ENCODE results near the gene KATNAL1.

Gene KATNAL1

GRCh38 chr13:30294004-30294403 is 13.3 kb downstream of the KATNAL1 start:
- no peak overlapping the region for H3K27ac ChIP-seq (ENCODE audit: low read length)
- H3K4me2 ChIP-seq (ENCODE audit: low read depth, low read length): no peak overlapping the region

GRCh38 chr13:30292325-30292724 is 15.0 kb downstream of the KATNAL1 start:
- H3K9ac ChIP-seq (ENCODE audit: low read length): no peak overlapping the region
- H3K9me3 ChIP-seq (replicated peaks; ENCODE audit: insufficient read depth, low read length): no peaks in the 10 kb centered on the region
- no peaks in the 10 kb centered on the region for H3K79me2 ChIP-seq (ENCODE audit: low read length)
- no peak overlapping the region for H3K4me2 ChIP-seq (ENCODE audit: low read depth, low read length)
- H3K4me3 ChIP-seq (ENCODE audit: low read length): no peak overlapping the region
- DNase-seq: no peak
- TF ChIP-seq CTCF (IDR thresholded peaks at IDR 0.05; ENCODE audit: low read length) (no peak), EZH2 (optimal IDR thresholded peaks at IDR 0.05; ENCODE audit: low read depth, low read length) (no peak), EZH2phosphoT487 (IDR thresholded peaks at IDR 0.05; ENCODE audit: low read length) (no peak)
- no peaks in the 10 kb centered on the region for H3K4me1 ChIP-seq (ENCODE audit: low read length)
- H3F3A ChIP-seq (ENCODE audit: insufficient read depth, low read length): no peaks in the 10 kb centered on the region
- H3K27ac ChIP-seq (ENCODE audit: low read length): no peak overlapping the region
- H3K36me3 ChIP-seq (replicated peaks; ENCODE audit: insufficient read depth, low read length): no peaks in the 10 kb centered on the region
- H4K20me1 ChIP-seq (ENCODE audit: insufficient read depth, low read length): no peaks in the 10 kb centered on the region
- no peaks in the 10 kb centered on the region for H3K27me3 ChIP-seq (replicated peaks; ENCODE audit: insufficient read depth, low read length)
- no peak overlapping the region for H2AFZ ChIP-seq (ENCODE audit: low read length)
- H3K9me2 ChIP-seq (replicated peaks; ENCODE audit: insufficient read depth, low read length): no peaks in the 10 kb centered on the region

More at GRCh38 chr13:30294004-30294403, 13.3 kb downstream of the KATNAL1 start:
- Histone ChIP-seq H3K79me2 (ENCODE audit: low read length) (0 out of 2 replicates have a peak, but pooled peaks cover 3% of the 10 kb centered on the region), H3F3A (ENCODE audit: insufficient read depth, low read length) (no peaks in the 10 kb centered on the region), H3K9ac (ENCODE audit: low read length) (no peak overlapping the region), H3K4me3 (ENCODE audit: low read length) (no peak overlapping the region), H3K4me1 (ENCODE audit: low read length) (no peaks in the 10 kb centered on the region), H3K9me2 (replicated peaks; ENCODE audit: insufficient read depth, low read length) (no peaks in the 10 kb centered on the region), H4K20me1 (ENCODE audit: insufficient read depth, low read length) (no peaks in the 10 kb centered on the region), H3K36me3 (replicated peaks; ENCODE audit: insufficient read depth, low read length) (no peaks in the 10 kb centered on the region), H3K27me3 (replicated peaks; ENCODE audit: insufficient read depth, low read length) (no peaks in the 10 kb centered on the region), H3K9me3 (replicated peaks; ENCODE audit: insufficient read depth, low read length) (no peaks in the 10 kb centered on the region), H2AFZ (ENCODE audit: low read length) (no peak overlapping the region)
- TF ChIP-seq EZH2 (optimal IDR thresholded peaks at IDR 0.05; ENCODE audit: low read depth, low read length): no peak
- no peak for TF ChIP-seq CTCF (IDR thresholded peaks at IDR 0.05; ENCODE audit: low read length)
- no peak for TF ChIP-seq EZH2phosphoT487 (IDR thresholded peaks at IDR 0.05; ENCODE audit: low read length)
- no peak for DNase-seq

GRCh38 chr13:30290812-30291436 is 16.4 kb downstream of the KATNAL1 start:
- no peaks in the 10 kb centered on the region for H3F3A ChIP-seq (ENCODE audit: insufficient read depth, low read length)
- H3K9me2 ChIP-seq (replicated peaks; ENCODE audit: insufficient read depth, low read length): no peaks in the 10 kb centered on the region
- H3K9me3 ChIP-seq (replicated peaks; ENCODE audit: insufficient read depth, low read length): no peaks in the 10 kb centered on the region
- no peak overlapping the region for H3K4me3 ChIP-seq (ENCODE audit: low read length)
- H3K27me3 ChIP-seq (replicated peaks; ENCODE audit: insufficient read depth, low read length): no peaks in the 10 kb centered on the region
- H3K9ac ChIP-seq (ENCODE audit: low read length): no peak overlapping the region
- TF ChIP-seq EZH2 (optimal IDR thresholded peaks at IDR 0.05; ENCODE audit: low read depth, low read length) (no peak), CTCF (IDR thresholded peaks at IDR 0.05; ENCODE audit: low read length) (no peak), EZH2phosphoT487 (IDR thresholded peaks at IDR 0.05; ENCODE audit: low read length) (no peak)
- H4K20me1 ChIP-seq (ENCODE audit: insufficient read depth, low read length): no peaks in the 10 kb centered on the region
- no peaks in the 10 kb centered on the region for H3K79me2 ChIP-seq (ENCODE audit: low read length)
- no peaks in the 10 kb centered on the region for H3K4me1 ChIP-seq (ENCODE audit: low read length)
- no peak for DNase-seq
- no peak overlapping the region for H3K4me2 ChIP-seq (ENCODE audit: low read depth, low read length)
- H2AFZ ChIP-seq (ENCODE audit: low read length): no peak overlapping the region
- H3K36me3 ChIP-seq (replicated peaks; ENCODE audit: insufficient read depth, low read length): no peaks in the 10 kb centered on the region
- H3K27ac ChIP-seq (ENCODE audit: low read length): no peak overlapping the region
